HG03095 (cell line): ENCODE measurements around the gene TIMM17B.

Source experiments
- ATAC-seq: cut with Tn5 transposase; IDR thresholded peaks from one replicate; pipeline ENCODE4 v1.9.1; 2021; ENCODE audit warnings: moderate library complexity; ENCODE audit not compliant: unreplicated experiment

TIMM17B gene

DNA sequence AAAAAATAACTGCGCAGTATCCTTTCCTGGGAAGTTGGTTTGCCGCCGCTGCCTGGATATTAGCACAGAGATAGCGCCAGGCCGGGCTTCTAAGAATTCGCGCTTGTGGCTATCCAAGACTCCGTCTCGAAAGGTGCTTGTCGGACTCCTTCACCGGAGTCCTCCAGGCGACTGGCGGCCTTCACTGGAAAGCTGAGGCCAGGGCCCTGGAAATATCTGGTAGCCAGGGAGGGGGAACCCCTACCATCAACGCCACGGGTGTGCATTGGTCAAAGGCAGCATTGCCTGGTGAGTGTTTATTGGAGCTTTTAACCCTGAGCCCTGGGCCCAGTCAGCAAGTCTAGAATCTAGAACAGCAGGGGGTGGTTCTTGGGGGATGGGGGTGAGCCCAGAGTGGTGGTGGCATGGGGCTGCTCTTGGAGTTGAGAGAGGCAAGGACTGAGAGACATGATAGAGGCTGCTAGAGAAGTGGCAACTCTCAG, 21.8 kb upstream of the TIMM17B start:
- peak; percentile 18 for ATAC-seq

GRCh38 chrX:48918643-48919340, 21.2 kb upstream of the TIMM17B start, which contains the start of gene PIM2:
Gene PIM2, minus strand, starts transcription at chrX:48919024. Its CDS starts 190 bp downstream, at chrX:48918834.
- ATAC-seq, result peak; percentile 77

DNA sequence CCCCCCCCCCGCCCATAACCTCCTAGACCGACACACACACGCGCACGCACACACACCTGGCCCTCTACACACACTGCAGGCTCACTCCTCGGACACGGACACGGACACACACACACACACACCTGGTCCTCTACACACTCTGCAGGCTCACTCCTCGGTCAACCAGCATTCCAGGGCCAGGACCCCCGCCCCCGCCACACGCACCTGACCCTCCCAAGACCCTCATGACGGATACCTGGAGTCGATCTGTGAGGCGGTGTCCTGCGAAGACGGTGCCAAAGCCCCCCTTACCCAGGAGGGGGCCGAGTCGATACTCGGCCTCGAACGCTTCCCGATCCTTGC, 20.7 kb upstream of the TIMM17B start:
- no peak for ATAC-seq

DNA sequence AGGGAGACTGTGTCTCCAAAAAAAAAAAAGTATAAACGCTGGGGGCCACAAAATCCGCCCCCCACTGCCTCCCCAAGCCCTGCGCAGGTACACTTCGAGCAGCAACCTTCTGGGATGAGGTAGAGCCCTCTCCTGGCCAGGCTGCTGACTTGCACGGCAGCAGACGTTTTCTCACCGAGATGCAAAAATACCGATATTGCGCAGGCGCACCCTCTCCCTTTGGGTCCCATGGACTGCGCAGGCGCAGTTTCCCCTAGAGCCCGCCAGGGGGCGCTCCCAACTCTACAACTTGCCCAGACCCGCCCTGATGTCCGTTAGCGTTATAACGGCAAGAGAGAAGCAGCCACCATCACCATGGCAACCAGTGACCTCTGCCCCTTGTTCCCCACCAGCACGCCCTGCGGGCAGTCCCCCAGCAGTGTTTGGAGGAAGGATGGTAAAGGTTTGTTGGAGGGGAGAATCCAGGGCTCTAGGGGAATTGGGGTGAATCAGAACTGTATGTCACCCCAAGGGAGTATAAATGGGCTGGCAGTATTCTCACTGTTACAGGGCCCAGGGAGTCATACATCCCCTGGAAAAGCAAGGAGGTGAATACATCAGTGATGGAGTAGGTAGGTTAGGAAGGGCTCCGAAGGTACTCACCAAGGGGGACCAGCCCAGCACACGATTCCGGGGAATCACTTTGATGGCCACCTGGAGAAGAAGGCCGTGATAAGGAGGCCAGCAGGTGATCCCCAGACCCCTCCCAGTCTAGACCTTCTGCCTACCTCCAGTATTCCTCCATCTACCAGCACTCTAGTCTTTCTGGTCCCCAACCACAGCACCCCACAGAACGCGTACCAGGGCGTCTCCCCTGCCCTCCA, 19.8 kb upstream of the TIMM17B start:
- no peak for ATAC-seq

DNA sequence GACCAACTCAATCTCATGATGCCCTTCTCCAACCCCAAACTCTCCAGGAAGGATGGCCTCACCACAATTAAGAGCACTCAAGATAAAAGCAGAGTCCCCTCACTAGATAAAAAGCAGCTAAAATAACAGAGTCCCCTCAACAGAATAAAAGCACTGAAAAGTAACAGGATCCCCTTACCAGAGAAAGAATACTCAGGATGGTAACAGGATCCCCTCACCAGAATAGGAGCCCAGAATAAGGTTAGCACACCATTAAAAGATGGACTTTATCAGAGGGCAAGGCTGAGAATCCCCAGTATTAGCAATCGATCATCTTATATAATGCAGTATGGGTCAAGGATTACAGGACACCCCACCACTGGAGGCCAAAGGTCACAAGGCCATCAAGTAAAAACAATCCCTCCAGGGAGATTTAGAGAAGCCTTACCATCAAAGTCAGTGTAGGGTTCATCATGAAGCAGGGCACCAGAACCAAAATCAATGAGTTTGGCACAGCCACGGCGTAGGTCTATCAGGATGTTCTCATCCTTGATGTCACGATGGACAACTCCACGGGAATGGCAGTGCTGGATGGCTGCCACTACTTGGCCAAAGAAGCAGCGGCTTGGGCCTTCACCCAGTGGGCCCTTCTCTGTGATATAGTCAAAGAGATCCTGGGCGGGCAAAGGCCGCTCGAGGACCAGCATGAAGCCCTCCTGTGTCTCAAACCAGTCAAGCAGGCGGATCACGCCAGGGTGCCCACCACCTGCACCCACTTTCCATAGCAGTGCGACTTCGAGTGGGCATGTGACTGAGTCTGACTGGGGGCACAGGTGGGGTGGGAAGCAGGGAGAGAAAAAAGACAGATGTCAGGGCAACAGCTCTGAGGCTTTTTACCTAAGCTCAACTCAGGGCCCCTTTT, 17.3 kb upstream of the TIMM17B start:
- no peak for ATAC-seq

DNA sequence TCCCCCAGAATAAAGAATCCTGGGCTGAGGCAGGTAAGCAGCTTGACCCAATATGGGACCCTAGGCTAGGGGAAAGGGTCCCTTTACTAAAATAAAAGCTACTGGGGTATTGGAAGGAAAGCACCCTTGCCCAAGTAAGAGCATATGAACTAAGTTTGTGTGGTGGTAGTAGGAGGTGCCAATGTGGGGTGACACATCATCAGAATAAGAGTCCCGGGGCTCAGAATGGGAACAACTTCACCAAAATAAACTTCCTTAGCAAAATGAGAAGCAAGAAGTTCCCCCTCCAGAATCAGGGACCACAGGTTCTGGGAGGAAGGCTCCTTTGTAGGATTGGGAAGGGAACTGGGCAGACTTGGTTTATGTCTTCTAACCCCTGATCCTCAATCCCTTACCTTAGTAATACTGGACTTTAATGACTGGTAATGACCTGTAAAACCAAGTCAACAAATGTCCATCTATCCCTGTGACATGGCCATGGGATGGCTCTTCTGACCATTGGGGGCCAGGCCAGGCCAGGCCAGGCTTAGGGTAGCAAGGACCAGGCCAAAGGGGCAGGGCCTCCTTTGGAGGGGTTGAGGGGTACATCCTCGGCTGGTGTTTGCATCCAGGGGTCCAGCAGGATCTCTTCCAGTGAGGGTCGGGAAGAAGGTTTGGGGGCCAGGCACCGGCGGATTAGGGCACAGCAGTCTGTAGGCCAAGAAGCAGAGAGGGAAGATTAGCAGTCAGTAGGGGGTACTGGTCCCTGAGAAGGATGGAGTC, 16.2 kb upstream of the TIMM17B start:
- no peak for ATAC-seq

DNA sequence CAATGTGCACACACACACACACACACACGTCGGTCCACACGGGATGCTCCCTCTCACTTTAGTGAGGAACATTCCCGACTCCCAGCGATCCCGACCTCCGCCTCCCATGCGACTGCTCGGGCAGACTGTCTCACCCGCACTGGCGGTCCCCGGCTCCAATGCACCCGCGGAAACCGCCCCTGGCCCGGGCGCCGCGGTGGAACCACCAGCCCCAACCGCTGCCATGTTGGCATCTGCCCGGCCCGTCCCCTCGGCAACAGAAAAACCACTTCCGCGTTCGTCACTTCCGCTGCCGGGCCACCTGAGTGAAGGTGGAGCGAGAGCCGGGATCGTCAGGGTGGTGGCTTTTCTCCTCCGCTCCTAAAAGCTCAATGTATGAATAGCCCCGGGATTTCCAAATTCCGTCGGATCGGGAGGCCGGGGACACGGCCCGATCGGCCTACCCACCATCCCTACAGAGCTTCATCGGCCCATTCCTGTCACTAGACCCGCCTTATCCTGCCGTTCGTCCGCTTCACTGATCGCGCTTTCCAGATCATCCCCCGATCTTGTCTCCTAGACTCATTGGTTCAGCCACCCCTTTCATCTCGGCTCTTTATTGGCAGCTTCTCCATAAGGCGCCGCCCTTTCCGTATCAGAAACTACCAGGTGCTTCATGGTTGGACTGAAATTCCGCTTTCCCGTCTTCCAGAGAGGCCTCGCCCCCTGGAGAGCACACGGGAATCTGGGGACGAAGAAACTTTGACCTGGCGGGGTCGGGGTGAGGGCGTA, 14.0 kb upstream of the TIMM17B start, which contains the start of gene SLC35A2:
SLC35A2 (minus strand) TSS at position 235 of the 771 bp plus-strand sequence; CDS start at position 225, 10 bp downstream.
- ATAC-seq, result peak; percentile 50

- no peak for ATAC-seq
These were observed 13.4 kb upstream of the TIMM17B start for GRCh38 chrX:48910926-48911411.

DNA sequence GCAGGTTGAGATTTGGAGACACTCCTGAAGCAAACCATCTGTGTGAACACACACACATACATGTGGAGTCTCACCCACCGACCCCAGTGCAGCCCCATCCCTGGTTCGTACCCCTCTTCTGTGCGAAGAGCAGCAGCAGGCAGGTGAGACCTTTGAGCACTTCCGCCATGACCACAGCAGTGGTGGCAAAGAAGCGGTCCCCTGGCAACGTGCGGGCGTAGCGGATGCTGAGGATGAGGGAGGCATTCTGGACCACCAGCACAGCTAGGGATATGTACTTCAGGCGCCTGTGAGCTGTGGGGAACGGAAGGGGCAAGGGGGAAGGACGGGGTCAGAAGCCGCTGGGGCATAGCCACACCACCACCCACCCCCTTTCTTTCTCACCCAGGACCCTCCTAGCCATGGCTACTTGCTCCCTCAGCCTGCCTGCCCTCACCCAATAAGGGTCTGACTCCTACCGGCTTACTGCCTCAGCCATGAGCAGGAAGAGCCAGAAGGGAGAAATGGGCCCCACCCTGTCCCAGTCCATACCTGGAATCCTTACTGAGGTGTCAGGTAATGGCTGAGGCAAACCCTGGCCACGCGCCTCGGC, 12.2 kb upstream of the TIMM17B start:
- no peak for ATAC-seq

- ATAC-seq, result no peak
These were observed 11.0 kb upstream of the TIMM17B start for GRCh38 chrX:48908600-48908999.

- ATAC-seq, result no peak
These were observed 7.7 kb upstream of the TIMM17B start for GRCh38 chrX:48905090-48905790.

DNA sequence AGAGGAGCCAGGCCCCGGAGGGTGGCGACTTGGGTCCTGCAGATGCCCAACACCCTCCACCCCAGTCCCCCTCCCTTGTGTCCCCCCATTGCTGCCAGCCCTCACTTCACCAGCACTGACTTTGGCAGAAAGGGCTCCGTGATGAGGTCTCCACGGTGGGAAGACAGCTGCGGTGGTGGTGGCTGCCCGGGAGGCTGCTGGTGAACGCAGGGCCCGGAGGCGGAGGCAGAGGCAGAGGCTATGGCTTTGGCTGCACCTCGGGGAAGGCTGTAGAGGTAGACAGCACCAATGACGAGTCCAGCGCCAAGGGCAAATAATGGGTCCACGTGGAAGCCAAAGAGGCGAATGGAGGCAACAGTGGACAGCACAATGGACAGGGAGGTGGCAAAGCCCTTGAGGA, 7.1 kb upstream of the TIMM17B start:
- ATAC-seq, result no peak

DNA sequence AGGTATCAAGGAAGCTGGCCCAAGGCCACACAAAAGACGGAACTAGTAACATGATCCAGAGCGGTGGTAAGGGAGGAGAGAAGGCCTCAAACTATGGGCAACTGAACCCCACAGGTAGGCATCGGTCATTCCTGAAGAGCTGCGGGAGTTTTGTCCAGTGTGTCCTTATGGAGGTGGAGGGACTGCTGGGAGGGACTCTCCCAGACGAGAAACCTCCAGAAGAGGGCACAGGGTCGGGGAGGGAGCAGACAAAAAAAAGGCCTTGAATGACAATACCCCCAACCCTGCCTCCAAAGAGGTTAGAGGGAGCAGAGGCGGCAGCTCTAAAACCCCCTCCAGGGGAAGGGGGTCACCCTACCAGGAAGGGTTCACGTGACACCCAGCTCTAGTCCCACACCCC, 6.6 kb upstream of the TIMM17B start:
- no peak for ATAC-seq

DNA sequence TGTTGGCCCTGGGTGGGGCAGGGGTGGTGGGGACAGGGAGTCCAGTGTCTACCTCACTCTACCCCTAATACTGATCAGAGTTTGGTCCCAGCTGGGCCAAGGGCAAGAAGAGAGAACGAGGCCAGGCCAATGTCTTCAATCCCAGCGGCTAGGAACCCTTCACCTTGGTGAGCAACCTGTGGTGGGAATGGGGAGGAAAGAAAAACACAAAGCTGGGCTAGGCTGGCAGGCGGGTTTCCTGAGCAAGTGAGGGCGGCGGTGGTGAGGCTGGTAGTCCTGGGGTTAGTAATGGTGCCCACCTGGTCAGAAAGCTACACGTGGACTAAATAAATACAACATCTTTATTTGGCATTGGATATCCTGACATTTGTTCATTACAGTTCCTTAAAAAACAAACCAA, 5.7 kb upstream of the TIMM17B start:
- ATAC-seq, result no peak

DNA sequence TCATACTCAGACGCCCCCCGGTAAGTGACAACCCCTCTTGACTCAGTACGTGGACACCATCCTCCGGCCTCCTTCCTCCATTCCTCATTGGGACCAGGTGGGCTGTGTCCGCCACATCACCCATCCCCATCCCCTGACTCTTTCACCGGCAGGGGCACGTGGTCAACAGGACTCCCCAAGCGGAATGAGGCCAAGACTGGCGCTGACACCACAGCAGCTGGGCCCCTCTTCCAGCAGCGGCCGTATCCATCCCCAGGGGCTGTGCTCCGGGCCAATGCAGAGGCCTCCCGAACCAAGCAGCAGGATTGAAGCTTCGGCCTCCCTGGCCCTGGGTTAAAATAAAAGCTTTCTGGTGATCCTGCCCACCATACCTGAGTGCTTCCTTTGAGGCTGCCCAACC, 5.2 kb upstream of the TIMM17B start:
- no peak for ATAC-seq

GRCh38 chrX:48902135-48902534, 4.6 kb upstream of the TIMM17B start:
- ATAC-seq, result no peak

DNA sequence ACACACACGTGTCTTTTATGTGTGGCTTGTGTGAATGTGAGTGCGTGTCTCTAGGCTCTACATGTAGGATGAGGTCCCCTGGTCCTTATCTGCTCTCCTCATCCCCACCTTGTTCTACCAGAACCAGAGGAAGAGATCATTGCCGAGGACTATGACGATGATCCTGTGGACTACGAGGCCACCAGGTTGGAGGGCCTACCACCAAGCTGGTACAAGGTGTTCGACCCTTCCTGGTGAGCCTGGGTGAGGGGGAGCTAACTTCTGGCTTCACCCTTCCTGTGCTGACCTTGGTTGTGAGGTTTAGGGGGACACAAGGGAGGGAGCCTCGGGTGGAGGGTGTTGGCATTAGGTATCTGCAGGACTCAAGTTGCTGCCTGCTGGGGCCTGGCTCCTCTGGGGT, 3.5 kb upstream of the TIMM17B start:
- no peak for ATAC-seq

GRCh38 chrX:48899078-48899410, 1.5 kb upstream of the TIMM17B start:
- ATAC-seq, result no peak
